ENCODE data around the gene ISCA2.

Gene ISCA2

GRCh38 chr14:74541225-74541624 lies 47.7 kb downstream of the ISCA2 start:
- Histone ChIP-seq H3K4me1 (ENCODE audit: control extremely low read depth in 1 of 4, control insufficient read depth in 4 of 4, insufficient read depth in 4 of 4, low read length in 3 of 4) (no peaks in the 10 kb centered on the region), H3K9me3 (ENCODE audit: control extremely low read depth in 1 of 5, control insufficient read depth in 4 of 5, insufficient read depth in 2 of 5, low read depth in 1 of 5, low read length in 4 of 5) (no peaks in the 10 kb centered on the region), H3K27ac (ENCODE audit: insufficient read depth in 1 of 2, low read depth in 1 of 2, low read length in 2 of 2, poor library complexity in 1 of 2, severe bottlenecking in 2 of 2) (no peak overlapping the region), H3K4me3 (ENCODE audit: control insufficient read depth in 1 of 7, extremely low read depth in 1 of 7, insufficient read depth in 4 of 7, low read depth in 2 of 7, low read length in 6 of 7) (no peak overlapping the region), H3K27me3 (replicated peaks in 2 of 5; ENCODE audit: control insufficient read depth in 4 of 5, insufficient read depth in 5 of 5, low read length in 4 of 5) (no peaks in the 10 kb centered on the region), H3K36me3 (ENCODE audit: control insufficient read depth in 4 of 4, insufficient read depth in 4 of 4, low read length in 3 of 4) (no peaks in the 10 kb centered on the region)
- WGBS (ENCODE audit: insufficient coverage), result 100% methylated on average over 1 of the region's 3 CpGs
- ChIA-PET CTCF (interaction anchor here (1.1 kb wide), 1 partner anchor 18 kb away, joined by 3 read pairs; no protein-coding TSS in a partner anchor), POLR2A (no interaction called here)
- no peak for DNase-seq

- H3K27me3 ChIP-seq (replicated peaks in 2 of 5; ENCODE audit: control insufficient read depth in 4 of 5, insufficient read depth in 5 of 5, low read length in 4 of 5), result no peaks in the 10 kb centered on the region
- no peaks in the 10 kb centered on the region for H3K9me3 ChIP-seq (ENCODE audit: control extremely low read depth in 1 of 5, control insufficient read depth in 4 of 5, insufficient read depth in 2 of 5, low read depth in 1 of 5, low read length in 4 of 5)
- no peaks in the 10 kb centered on the region for H3K36me3 ChIP-seq (ENCODE audit: control insufficient read depth in 4 of 4, insufficient read depth in 4 of 4, low read length in 3 of 4)
- WGBS (ENCODE audit: insufficient coverage), result 96% methylated on average over 10 of the region's 10 CpGs
- POLR2A ChIA-PET, result no interaction called here
- CTCF ChIA-PET, result interaction anchor here (1.1 to 1.2 kb wide), 2 partner anchors 17 to 42 kb away, joined by 3 to 4 read pairs; no protein-coding TSS in a partner anchor
- DNase-seq, result no peak
- no peaks in the 10 kb centered on the region for H3K4me1 ChIP-seq (ENCODE audit: control extremely low read depth in 1 of 4, control insufficient read depth in 4 of 4, insufficient read depth in 4 of 4, low read length in 3 of 4)
- H3K4me3 ChIP-seq (ENCODE audit: control insufficient read depth in 1 of 7, extremely low read depth in 1 of 7, insufficient read depth in 4 of 7, low read depth in 2 of 7, low read length in 6 of 7), result no peak overlapping the region
- no peak overlapping the region for H3K27ac ChIP-seq (ENCODE audit: insufficient read depth in 1 of 2, low read depth in 1 of 2, low read length in 2 of 2, poor library complexity in 1 of 2, severe bottlenecking in 2 of 2)
Observed at GRCh38 chr14:74542056-74542685, 48.6 kb downstream of the ISCA2 start.

GRCh38 chr14:74543771-74544438 lies 50.3 kb downstream of the ISCA2 start:
- 100% methylated on average over 3 of the region's 5 CpGs for WGBS (ENCODE audit: insufficient coverage)
- Histone ChIP-seq H3K4me1 (ENCODE audit: control extremely low read depth in 1 of 4, control insufficient read depth in 4 of 4, insufficient read depth in 4 of 4, low read length in 3 of 4) (no peaks in the 10 kb centered on the region), H3K27me3 (replicated peaks in 2 of 5; ENCODE audit: control insufficient read depth in 4 of 5, insufficient read depth in 5 of 5, low read length in 4 of 5) (no peaks in the 10 kb centered on the region), H3K27ac (ENCODE audit: insufficient read depth in 1 of 2, low read depth in 1 of 2, low read length in 2 of 2, poor library complexity in 1 of 2, severe bottlenecking in 2 of 2) (no peak overlapping the region), H3K4me3 (ENCODE audit: control insufficient read depth in 1 of 7, extremely low read depth in 1 of 7, insufficient read depth in 4 of 7, low read depth in 2 of 7, low read length in 6 of 7) (no peak overlapping the region), H3K36me3 (ENCODE audit: control insufficient read depth in 4 of 4, insufficient read depth in 4 of 4, low read length in 3 of 4) (no peaks in the 10 kb centered on the region), H3K9me3 (ENCODE audit: control extremely low read depth in 1 of 5, control insufficient read depth in 4 of 5, insufficient read depth in 2 of 5, low read depth in 1 of 5, low read length in 4 of 5) (no peaks in the 10 kb centered on the region)
- CTCF ChIA-PET, result interaction anchor here (1.9 kb wide), 1 partner anchor 11 kb away, joined by 7 read pairs; no protein-coding TSS in a partner anchor
- POLR2A ChIA-PET, result no interaction called here
- no peak for DNase-seq

GRCh38 chr14:74545386-74545785 lies 51.8 kb downstream of the ISCA2 start:
- POLR2A ChIA-PET, result no interaction called here
- H3K36me3 ChIP-seq (ENCODE audit: control insufficient read depth in 4 of 4, insufficient read depth in 4 of 4, low read length in 3 of 4), result no peaks in the 10 kb centered on the region
- CTCF ChIA-PET, result interaction anchor here (1.9 kb wide), 1 partner anchor 9 kb away, joined by 7 read pairs; no protein-coding TSS in a partner anchor
- 88% methylated on average over 4 of the region's 4 CpGs for WGBS (ENCODE audit: insufficient coverage)
- no peak overlapping the region for H3K4me3 ChIP-seq (ENCODE audit: control insufficient read depth in 1 of 7, extremely low read depth in 1 of 7, insufficient read depth in 4 of 7, low read depth in 2 of 7, low read length in 6 of 7)
- DNase-seq, result no peak
- no peaks in the 10 kb centered on the region for H3K4me1 ChIP-seq (ENCODE audit: control extremely low read depth in 1 of 4, control insufficient read depth in 4 of 4, insufficient read depth in 4 of 4, low read length in 3 of 4)
- H3K27me3 ChIP-seq (replicated peaks in 2 of 5; ENCODE audit: control insufficient read depth in 4 of 5, insufficient read depth in 5 of 5, low read length in 4 of 5), result no peaks in the 10 kb centered on the region
- no peak overlapping the region for H3K27ac ChIP-seq (ENCODE audit: insufficient read depth in 1 of 2, low read depth in 1 of 2, low read length in 2 of 2, poor library complexity in 1 of 2, severe bottlenecking in 2 of 2)
- H3K9me3 ChIP-seq (ENCODE audit: control extremely low read depth in 1 of 5, control insufficient read depth in 4 of 5, insufficient read depth in 2 of 5, low read depth in 1 of 5, low read length in 4 of 5), result no peaks in the 10 kb centered on the region

- ChIA-PET CTCF (interaction anchor here (0.9 kb wide), 1 partner anchor 58 kb away, joined by 3 read pairs; no protein-coding TSS in a partner anchor), POLR2A (no interaction called here)
- Histone ChIP-seq H3K36me3 (ENCODE audit: control insufficient read depth in 4 of 4, insufficient read depth in 4 of 4, low read length in 3 of 4) (no peaks in the 10 kb centered on the region), H3K4me1 (ENCODE audit: control extremely low read depth in 1 of 4, control insufficient read depth in 4 of 4, insufficient read depth in 4 of 4, low read length in 3 of 4) (no peaks in the 10 kb centered on the region), H3K27ac (ENCODE audit: insufficient read depth in 1 of 2, low read depth in 1 of 2, low read length in 2 of 2, poor library complexity in 1 of 2, severe bottlenecking in 2 of 2) (no peak overlapping the region), H3K9me3 (ENCODE audit: control extremely low read depth in 1 of 5, control insufficient read depth in 4 of 5, insufficient read depth in 2 of 5, low read depth in 1 of 5, low read length in 4 of 5) (no peaks in the 10 kb centered on the region), H3K27me3 (replicated peaks in 2 of 5; ENCODE audit: control insufficient read depth in 4 of 5, insufficient read depth in 5 of 5, low read length in 4 of 5) (no peaks in the 10 kb centered on the region), H3K4me3 (ENCODE audit: control insufficient read depth in 1 of 7, extremely low read depth in 1 of 7, insufficient read depth in 4 of 7, low read depth in 2 of 7, low read length in 6 of 7) (no peak overlapping the region)
- 94% methylated on average over 9 of the region's 11 CpGs for WGBS (ENCODE audit: insufficient coverage)
- DNase-seq, result no peak
Observed at GRCh38 chr14:74546416-74546815, 52.9 kb downstream of the ISCA2 start.

Measured in common myeloid progenitor, CD34-positive (primary cell).